Measurements from ENCODE around the gene THUMPD3. TPM values are rescaled to one million over a fixed set of nuclear protein-coding genes. Genes with fewer than 3 reads are reported as not detected.

Gene THUMPD3
- 58.6 and 64.2 TPM in 2 replicates for total RNA-seq

- peaks cover 19% of the 10 kb centered on the region for H3K4me1 Mint-ChIP-seq
- peak within 1 kb of the TSS; percentile 99 for H3K27ac Mint-ChIP-seq
- DNase-seq = peak; percentile 98
- peak within 1 kb of the TSS; percentile 92 for H3K4me3 Mint-ChIP-seq
- H3K36me3 Mint-ChIP-seq (ENCODE audit: low read depth) = peaks cover 29% of the 10 kb centered on the region
- H3K9me3 Mint-ChIP-seq = peaks cover 5% of the 10 kb centered on the region
- peaks cover 3% of the 10 kb centered on the region for H3K27me3 Mint-ChIP-seq
- intact Hi-C loops (cut with micrococcal nuclease) = loop anchor here (1.0 to 5.0 kb wide), 5 partner anchors 35 to 401 kb away; partner anchors contain the start of genes BRPF1, MTMR14 and RAD18
Observed at GRCh38 chr3:9362731-9363530, at the start of gene THUMPD3. TSS of gene THUMPD3 (plus strand) at chr3:9363054. CDS start at chr3:9365069, 2,015 bp downstream.

- Mint-ChIP-seq H3K36me3 (ENCODE audit: low read depth) (no peaks in the 10 kb centered on the region), H3K4me3 (no peak overlapping the region), H3K27me3 (peaks cover 10% of the 10 kb centered on the region), H3K4me1 (no peaks in the 10 kb centered on the region), H3K9me3 (no peaks in the 10 kb centered on the region), H3K27ac (no peak overlapping the region)
- no peak for DNase-seq
- intact Hi-C loops (cut with micrococcal nuclease) = no loop called here
Observed at GRCh38 chr3:9314796-9315195, 48.1 kb upstream of the THUMPD3 start.

- Mint-ChIP-seq H3K9me3 (no peaks in the 10 kb centered on the region), H3K4me1 (no peaks in the 10 kb centered on the region), H3K4me3 (no peak overlapping the region), H3K27ac (no peak overlapping the region), H3K36me3 (ENCODE audit: low read depth) (no peaks in the 10 kb centered on the region), H3K27me3 (peaks cover 9% of the 10 kb centered on the region)
- DNase-seq = no peak
- intact Hi-C loops (cut with micrococcal nuclease) = no loop called here
Observed at GRCh38 chr3:9316881-9317361, 45.9 kb upstream of the THUMPD3 start.

GRCh38 chr3:9322780-9323179 lies 40.1 kb upstream of the THUMPD3 start:
- no peak overlapping the region for H3K27ac Mint-ChIP-seq
- H3K4me3 Mint-ChIP-seq = no peak overlapping the region
- intact Hi-C loops (cut with micrococcal nuclease) = no loop called here
- H3K9me3 Mint-ChIP-seq = peaks cover 4% of the 10 kb centered on the region
- no peaks in the 10 kb centered on the region for H3K36me3 Mint-ChIP-seq (ENCODE audit: low read depth)
- peaks cover 3% of the 10 kb centered on the region for H3K27me3 Mint-ChIP-seq
- no peak for DNase-seq
- H3K4me1 Mint-ChIP-seq = no peaks in the 10 kb centered on the region

GRCh38 chr3:9324944-9325343 lies 37.9 kb upstream of the THUMPD3 start:
- no peaks in the 10 kb centered on the region for H3K4me1 Mint-ChIP-seq
- intact Hi-C loops (cut with micrococcal nuclease) = no loop called here
- H3K36me3 Mint-ChIP-seq (ENCODE audit: low read depth) = no peaks in the 10 kb centered on the region
- no peak overlapping the region for H3K27ac Mint-ChIP-seq
- no peaks in the 10 kb centered on the region for H3K27me3 Mint-ChIP-seq
- no peak overlapping the region for H3K4me3 Mint-ChIP-seq
- peaks cover 4% of the 10 kb centered on the region for H3K9me3 Mint-ChIP-seq
- no peak for DNase-seq

- Mint-ChIP-seq H3K27ac (no peak overlapping the region), H3K27me3 (peaks cover 3% of the 10 kb centered on the region)
- intact Hi-C loops (cut with micrococcal nuclease) = no loop called here
Observed at GRCh38 chr3:9327578-9327977, 35.3 kb upstream of the THUMPD3 start.

GRCh38 chr3:9330166-9330703 lies 32.6 kb upstream of the THUMPD3 start:
- H3K27me3 Mint-ChIP-seq = peaks cover 7% of the 10 kb centered on the region
- H3K36me3 Mint-ChIP-seq (ENCODE audit: low read depth) = no peaks in the 10 kb centered on the region
- peaks cover 8% of the 10 kb centered on the region for H3K9me3 Mint-ChIP-seq
- no peak for DNase-seq
- no peak overlapping the region for H3K4me3 Mint-ChIP-seq
- intact Hi-C loops (cut with micrococcal nuclease) = no loop called here
- no peak overlapping the region for H3K27ac Mint-ChIP-seq
- H3K4me1 Mint-ChIP-seq = no peaks in the 10 kb centered on the region

More at GRCh38 chr3:9327578-9327977, 35.3 kb upstream of the THUMPD3 start:
- Mint-ChIP-seq H3K36me3 (ENCODE audit: low read depth) (no peaks in the 10 kb centered on the region), H3K4me1 (no peaks in the 10 kb centered on the region), H3K9me3 (peaks cover 8% of the 10 kb centered on the region), H3K4me3 (no peak overlapping the region)
- DNase-seq = no peak

GRCh38 chr3:9331171-9331570 lies 31.7 kb upstream of the THUMPD3 start:
- Mint-ChIP-seq H3K4me3 (no peak overlapping the region), H3K9me3 (peaks cover 8% of the 10 kb centered on the region), H3K36me3 (ENCODE audit: low read depth) (no peaks in the 10 kb centered on the region), H3K4me1 (no peaks in the 10 kb centered on the region), H3K27ac (no peak overlapping the region), H3K27me3 (peaks cover 7% of the 10 kb centered on the region)
- no peak for DNase-seq
- intact Hi-C loops (cut with micrococcal nuclease) = no loop called here

GRCh38 chr3:9332250-9333030 lies 30.4 kb upstream of the THUMPD3 start:
- Mint-ChIP-seq H3K4me3 (no peak overlapping the region), H3K27me3 (peaks cover 7% of the 10 kb centered on the region), H3K27ac (no peak overlapping the region), H3K36me3 (ENCODE audit: low read depth) (no peaks in the 10 kb centered on the region), H3K4me1 (no peaks in the 10 kb centered on the region), H3K9me3 (peaks cover 4% of the 10 kb centered on the region)
- intact Hi-C loops (cut with micrococcal nuclease) = no loop called here
- no peak for DNase-seq

- Mint-ChIP-seq H3K27ac (no peak overlapping the region), H3K4me3 (no peak overlapping the region), H3K9me3 (no peaks in the 10 kb centered on the region), H3K4me1 (no peaks in the 10 kb centered on the region), H3K27me3 (no peaks in the 10 kb centered on the region), H3K36me3 (ENCODE audit: low read depth) (no peaks in the 10 kb centered on the region)
- intact Hi-C loops (cut with micrococcal nuclease) = no loop called here
- no peak for DNase-seq
Observed at GRCh38 chr3:9339761-9340471, 22.9 kb upstream of the THUMPD3 start.

- no peak for DNase-seq
- intact Hi-C loops (cut with micrococcal nuclease) = no loop called here
- Mint-ChIP-seq H3K9me3 (no peaks in the 10 kb centered on the region), H3K27ac (no peak overlapping the region), H3K4me1 (no peaks in the 10 kb centered on the region), H3K4me3 (no peak overlapping the region), H3K27me3 (no peaks in the 10 kb centered on the region), H3K36me3 (ENCODE audit: low read depth) (no peaks in the 10 kb centered on the region)
Observed at GRCh38 chr3:9340472-9340902, 22.4 kb upstream of the THUMPD3 start.

- Mint-ChIP-seq H3K4me1 (no peaks in the 10 kb centered on the region), H3K4me3 (no peak overlapping the region), H3K9me3 (no peaks in the 10 kb centered on the region), H3K36me3 (ENCODE audit: low read depth) (no peaks in the 10 kb centered on the region), H3K27me3 (no peaks in the 10 kb centered on the region), H3K27ac (no peak overlapping the region)
- intact Hi-C loops (cut with micrococcal nuclease) = no loop called here
- no peak for DNase-seq
Observed at GRCh38 chr3:9342696-9343095, 20.2 kb upstream of the THUMPD3 start.

GRCh38 chr3:9343115-9343514 lies 19.7 kb upstream of the THUMPD3 start:
- H3K4me3 Mint-ChIP-seq = no peak overlapping the region

More at GRCh38 chr3:9343115-9343514, 19.7 kb upstream of the THUMPD3 start:
- Mint-ChIP-seq H3K36me3 (ENCODE audit: low read depth) (no peaks in the 10 kb centered on the region), H3K27ac (no peak overlapping the region), H3K4me1 (no peaks in the 10 kb centered on the region), H3K27me3 (no peaks in the 10 kb centered on the region), H3K9me3 (no peaks in the 10 kb centered on the region)
- DNase-seq = no peak
- intact Hi-C loops (cut with micrococcal nuclease) = no loop called here

All from activated CD4-positive, alpha-beta T cell treated with anti-CD3 and anti-CD28 coated beads, Interleukin-2, amount 10 ng/mL, durations not matched to agents 24 days and 14 days (primary cell).